OCI-LY3 (cell line): Measurements from ENCODE around the gene NOG.
A peak's percentile ranks its signal among the peaks of the same experiment; 100 is the strongest.

ENCODE experiments used
- H2AFZ ChIP-seq: fragments of 200-600, 300-600 bp; shearing (Covaris generic); 2 replicates; pipeline ENCODE4 v1.6.0; 2014; ENCODE audit warnings: antibody characterized with exemption, low read depth, low read length
- H3K27ac ChIP-seq: fragments of 200-600, 300-600 bp; sonication (generic); 2 replicates; pipeline ENCODE4 v1.5.1; 2014; ENCODE audit warnings: mild to moderate bottlenecking, low read length, moderate library complexity, mixed read lengths
- H3K27me3 ChIP-seq: fragments of 200-600, 300-600 bp; sonication (generic); 2 replicates; pipeline ENCODE4 v1.6.1; 2014; ENCODE audit warnings: low read depth, low read length, mixed read lengths
- H3K36me3 ChIP-seq: fragments of 200-600, 300-600 bp; sonication (generic); replicated peaks from 2 replicates; pipeline ENCODE3; 2014; ENCODE audit warnings: low read depth, low read length, mixed read lengths
- H3K4me1 ChIP-seq: fragments of 300-600, 200-600 bp; sonication (generic); 2 replicates; pipeline ENCODE4 v1.6.1; 2014; ENCODE audit warnings: low read length, mixed read lengths
- H3K4me2 ChIP-seq: fragments of 200-600, 300-600 bp; sonication (generic); 2 replicates; pipeline ENCODE4 v1.6.1; 2014; ENCODE audit warnings: low read length, mixed read lengths
- H3K4me3 ChIP-seq: fragments of 300-600, 200-600 bp; sonication (generic); 2 replicates; pipeline ENCODE4 v1.5.1; 2014; ENCODE audit warnings: antibody characterized with exemption, mild to moderate bottlenecking, low read length, moderate library complexity
- H3K79me2 ChIP-seq: fragments of 300-600, 200-600 bp; shearing (Covaris generic); 2 replicates; pipeline ENCODE4 v1.6.1; 2014; ENCODE audit warnings: mild to moderate bottlenecking, low read length, mixed read lengths
- H3K9ac ChIP-seq: fragments of 300-600, 200-600 bp; shearing (Covaris generic); 2 replicates; pipeline ENCODE4 v1.6.0; 2014; ENCODE audit warnings: mild to moderate bottlenecking, low read length, moderate library complexity
- H3K9me3 ChIP-seq: fragments of 200-600, 300-600 bp; shearing (Covaris generic); 2 replicates; pipeline ENCODE4 v1.6.1; 2014; ENCODE audit warnings: low read length, mixed read lengths; ENCODE audit not compliant: insufficient read depth
- H4K20me1 ChIP-seq: fragments of 200-600, 300-600 bp; sonication (generic); 2 replicates; pipeline ENCODE4 v1.6.1; 2016; ENCODE audit warnings: low read length, mixed read lengths; ENCODE audit not compliant: insufficient read depth
- CTCF ChIP-seq: fragments of 200-600, 300-600 bp; sonication (generic); IDR thresholded peaks from 2 replicates; pipeline ENCODE4 v1.5.1; 2014; ENCODE audit warnings: antibody characterized with exemption, low read length, low read depth
- EZH2phosphoT487 ChIP-seq: fragments of 200-600 bp; shearing (Covaris generic); IDR thresholded peaks from 2 replicates; pipeline ENCODE4 v1.6.1; 2018; ENCODE audit warnings: antibody characterized with exemption, mixed run types, low read depth

The NOG gene

GRCh38 chr17:56583772-56584171 lies 9.7 kb upstream of the NOG start:
- no peaks in the 10 kb centered on the region for H4K20me1 ChIP-seq
- no peaks in the 10 kb centered on the region for H3K4me1 ChIP-seq
- H3K4me3 ChIP-seq = no peak overlapping the region
- H3K79me2 ChIP-seq = no peaks in the 10 kb centered on the region
- TF ChIP-seq EZH2phosphoT487 (no peak), CTCF (no peak)
- H3K36me3 ChIP-seq = no peaks in the 10 kb centered on the region
- no peak overlapping the region for H3K4me2 ChIP-seq
- peaks cover 6% of the 10 kb centered on the region; the same call in 1 of the 2 replicates for H3K27me3 ChIP-seq
- H3K9ac ChIP-seq = no peak overlapping the region
- no peak overlapping the region for H3K27ac ChIP-seq
- no peak overlapping the region for H2AFZ ChIP-seq
- H3K9me3 ChIP-seq = no peaks in the 10 kb centered on the region

GRCh38 chr17:56587298-56587697 lies 6.2 kb upstream of the NOG start:
- Histone ChIP-seq H3K27me3 (peaks cover 27% of the 10 kb centered on the region; the same call in 1 of the 2 replicates), H3K4me1 (no peaks in the 10 kb centered on the region), H3K36me3 (no peaks in the 10 kb centered on the region), H3K9me3 (no peaks in the 10 kb centered on the region), H3K4me2 (no peak overlapping the region), H3K79me2 (no peaks in the 10 kb centered on the region), H2AFZ (no peak overlapping the region), H3K27ac (no peak overlapping the region), H3K4me3 (no peak overlapping the region), H3K9ac (no peak overlapping the region), H4K20me1 (no peaks in the 10 kb centered on the region)
- no peak for TF ChIP-seq CTCF
- no peak for TF ChIP-seq EZH2phosphoT487

- Histone ChIP-seq H3K4me3 (peak overlapping the region; percentile 23), H3K27me3 (peaks cover 21% of the 10 kb centered on the region; the same call in 1 of the 2 replicates), H3K9me3 (no peaks in the 10 kb centered on the region), H2AFZ (no peak overlapping the region), H3K4me2 (peak overlapping the region; percentile 69), H3K4me1 (no peaks in the 10 kb centered on the region), H3K36me3 (no peaks in the 10 kb centered on the region), H3K27ac (no peak overlapping the region), H3K9ac (no peak overlapping the region), H4K20me1 (no peaks in the 10 kb centered on the region), H3K79me2 (no peaks in the 10 kb centered on the region)
- TF ChIP-seq CTCF (peak; percentile 80), EZH2phosphoT487 (no peak)
Measured at GRCh38 chr17:56592487-56593085, 913 bp upstream of the NOG start.

- H3K4me1 ChIP-seq = no peaks in the 10 kb centered on the region
- no peaks in the 10 kb centered on the region for H3K36me3 ChIP-seq
- H3K9ac ChIP-seq = no peak overlapping the region
- TF ChIP-seq CTCF (no peak), EZH2phosphoT487 (no peak)
- peaks cover 21% of the 10 kb centered on the region; the same call in 1 of the 2 replicates for H3K27me3 ChIP-seq
- H2AFZ ChIP-seq = no peak overlapping the region
- no peak overlapping the region for H3K4me3 ChIP-seq
- H3K9me3 ChIP-seq = no peaks in the 10 kb centered on the region
- no peaks in the 10 kb centered on the region for H4K20me1 ChIP-seq
- H3K4me2 ChIP-seq = no peak overlapping the region
- no peak overlapping the region for H3K27ac ChIP-seq
- H3K79me2 ChIP-seq = no peaks in the 10 kb centered on the region
Measured at GRCh38 chr17:56593086-56593645, 333 bp upstream of the NOG start.
